Ovary (tissue), 9 donors: ENCODE results near the gene SYNDIG1L. TPM values are rescaled to one million over a fixed set of nuclear protein-coding genes. Genes with fewer than 3 reads are reported as not detected.

Experiments
- DNase-seq, 5 donors: peaks; one replicate each; pipeline ENCODE4 v3.0.0-alpha.2; 2019 to 2020
- H3K27ac ChIP-seq, 2 donors: fragments of 200-600 bp; one replicate each; pipeline versions ENCODE4 v1.5.1 to v1.8.0; 2019 to 2022
- H3K27me3 ChIP-seq: fragments of 200-600 bp; one replicate; pipeline ENCODE4 v1.8.0; 2022
- H3K36me3 ChIP-seq: fragments of 200-600 bp; sonication (generic); one replicate; pipeline ENCODE4 v1.5.1; 2019
- H3K4me1 ChIP-seq: one replicate; pipeline ENCODE4 v1.8.1; 2013; ENCODE audit warnings: mild to moderate bottlenecking, moderate library complexity; ENCODE audit not compliant: insufficient read depth
- H3K4me3 ChIP-seq: fragments of 200-600 bp; sonication (generic); one replicate; pipeline ENCODE4 v1.5.1; 2017
- H3K9me3 ChIP-seq, 2 donors: fragments of 200-600 bp in 1 of 2; sonication (generic) in 1 of 2; one replicate each; pipeline versions ENCODE4 v1.5.1 to v1.8.1; 2013 to 2019; ENCODE audit warnings: mild to moderate bottlenecking in 1 of 2, moderate library complexity in 1 of 2
- CTCF ChIP-seq, 3 donors: fragments of 450-650 bp in 2 of 3; fragments of 200-600 bp in 1 of 3; IDR thresholded peaks; one replicate each; pipeline versions ENCODE4 v1.5.1 to v1.8.0; 2016 to 2022; ENCODE audit warnings: antibody characterized with exemption in 3 of 3, mild to moderate bottlenecking in 1 of 3
- EP300 ChIP-seq: sonication (generic); formaldehyde crosslinking; IDR thresholded peaks from one replicate; pipeline ENCODE4 v1.6.1; 2017; ENCODE audit warnings: antibody characterized with exemption
- POLR2A ChIP-seq: fragments of 450-650 bp; IDR thresholded peaks from one replicate; pipeline ENCODE4 v1.6.1; 2017; ENCODE audit warnings: antibody characterized with exemption, mild to moderate bottlenecking, moderate library complexity
- WGBS, 3 donors: extraction: QIAGEN DNeasy Blood & Tissue Kit in 1 of 3; methylation state at CpG; one replicate each; pipeline versions ENCODE4 v1.1.5 to v1.1.7; 2013 to 2017; 5-methylcytosine and 5-hydroxymethylcytosine counted together
- intact Hi-C, 4 donors: fragments of 100-400 bp; cut with DNase I; formaldehyde crosslinking; loops; one replicate each; pipeline versions ENCODE4 v1.11.0 to v1.15.1; 2022 to 2023
- polyA plus RNA-seq, 2 donors: library from polyadenylated mRNA; stranded (reverse); fragments of 200-250 nt in 1 of 2; fragments of 350-450 nt in 1 of 2; fragmentation: Illumina TruSeq in 1 of 2; extraction: RNeasy Lipid Tissue Mini Kit (QIAGEN cat#74804) in 1 of 2; gene quantifications; one replicate each; pipeline ENCODE4 v1.2.3, GENCODE V29; 2013 to 2014
- total RNA-seq, 7 donors: library from RNA; depleted of rRNA in 2 of 7; stranded (reverse); fragments of >200 nt in 2 of 7; fragmentation: NEBNext Ultra II Directional in 3 of 7; extraction: Animal tissue kit (Norgen Biotek cat#: 25700) in 3 of 7; gene quantifications; one replicate each; pipeline versions ENCODE4 v1.1.0 to v1.2.4, GENCODE V29; 2016 to 2023
- donor health status: DM: no; HTN: no; CAD: no; lungs with moderate emphysema.
- donor health status: DM: no; HTN: no; CAD: no.
- donor health status: Bipolar disorder and iron deficiency.
- donor health status: DM: yes; HTN: yes; CAD: no.
- donor health status: DM: no; HTN: no; CAD: no.
- donor health status: DM: yes; HTN: yes; CAD: no.

Gene SYNDIG1L
- total and polyA plus RNA-seq, 9 donors = 0.10 to 0.35 (median 0.28) TPM; not detected in 2

- Histone ChIP-seq H3K4me1 (no peaks in the 10 kb centered on the region), H3K27ac (no peak overlapping the region), H3K36me3 (no peaks in the 10 kb centered on the region), H3K27me3 (no peaks in the 10 kb centered on the region), H3K9me3 (no peaks in the 10 kb centered on the region), H3K4me3 (no peak overlapping the region)
- TF ChIP-seq CTCF (IDR thresholded peaks at IDR 0.05) = no peak
- no peak for TF ChIP-seq EP300
- TF ChIP-seq POLR2A = no peak
- WGBS, 3 donors = 89 to 91% (median 91%) methylated on average over 38 of the region's 38 CpGs
- intact Hi-C loops = no loop called here
- no peak for DNase-seq
Measured at GRCh38 chr14:74377976-74378690, 47.9 kb downstream of the SYNDIG1L start.

GRCh38 chr14:74368441-74368840 lies 57.6 kb downstream of the SYNDIG1L start:
- intact Hi-C loops = loop anchor here in 2 of 4 donors (10.0 kb wide), 3 partner anchors 106 to 536 kb away; no protein-coding TSS in a partner anchor

GRCh38 chr14:74368026-74368425 lies 58.0 kb downstream of the SYNDIG1L start:
- intact Hi-C loops = loop anchor here in 2 of 4 donors (10.0 kb wide), 3 partner anchors 107 to 537 kb away; no protein-coding TSS in a partner anchor
- TF ChIP-seq POLR2A (no peak), CTCF (IDR thresholded peaks at IDR 0.05) (no peak), EP300 (no peak)
- H3K36me3 ChIP-seq = no peaks in the 10 kb centered on the region
- WGBS, 3 donors = 89 to 95% (median 92%) methylated on average over 6 of the region's 6 CpGs
- no peaks in the 10 kb centered on the region for H3K27me3 ChIP-seq
- H3K27ac ChIP-seq = no peak overlapping the region
- no peak overlapping the region for H3K4me3 ChIP-seq
- no peak for DNase-seq
- no peaks in the 10 kb centered on the region for H3K9me3 ChIP-seq
- no peaks in the 10 kb centered on the region for H3K4me1 ChIP-seq

More at GRCh38 chr14:74368441-74368840, 57.6 kb downstream of the SYNDIG1L start:
- Histone ChIP-seq H3K27ac (no peak overlapping the region), H3K9me3 (no peaks in the 10 kb centered on the region), H3K27me3 (no peaks in the 10 kb centered on the region), H3K36me3 (no peaks in the 10 kb centered on the region), H3K4me1 (no peaks in the 10 kb centered on the region), H3K4me3 (no peak overlapping the region)
- TF ChIP-seq CTCF (IDR thresholded peaks at IDR 0.05) (no peak), POLR2A (no peak), EP300 (no peak)
- 78 to 84% (median 80%) methylated on average over 8 of the region's 8 CpGs for WGBS, 3 donors
- no peak for DNase-seq

- H3K27ac ChIP-seq = no peak overlapping the region
- intact Hi-C loops = loop anchor here in 2 of 4 donors (5.0 to 10.0 kb wide), 4 partner anchors 110 to 540 kb away; no protein-coding TSS in a partner anchor
- H3K36me3 ChIP-seq = no peaks in the 10 kb centered on the region
- H3K27me3 ChIP-seq = no peaks in the 10 kb centered on the region
- TF ChIP-seq CTCF (IDR thresholded peaks at IDR 0.05) (no peak), POLR2A (no peak), EP300 (no peak)
- 70 to 72% (median 70%) methylated on average over 7 of the region's 7 CpGs for WGBS, 3 donors
- H3K9me3 ChIP-seq = no peaks in the 10 kb centered on the region
- no peak for DNase-seq
- H3K4me1 ChIP-seq = no peaks in the 10 kb centered on the region
- H3K4me3 ChIP-seq = no peak overlapping the region
Measured at GRCh38 chr14:74364271-74364880, 61.6 kb downstream of the SYNDIG1L start.
